GM23338 (cell line): Measurements from ENCODE around the gene NINJ1. TPM values are rescaled to one million over a fixed set of nuclear protein-coding genes. Genes with fewer than 3 reads are reported as not detected.

Experiments
- CTCF ChIP-seq, 2 experiments: fragments of 200-600 bp in 1 of 2; sonication (generic) in 1 of 2; conservative IDR thresholded peaks; 2 replicates each; pipeline versions ENCODE4 v1.5.1 to v1.6.1; 2016 to 2017; ENCODE audit warnings: antibody characterized with exemption in 2 of 2, low read depth in 2 of 2, mild to moderate bottlenecking in 2 of 2, moderate library complexity in 1 of 2
- ETS1 ChIP-seq: IDR thresholded peaks from 2 replicates; pipeline ENCODE4 v1.6.1; 2016; ENCODE audit warnings: antibody characterized with exemption
- EZH2phosphoT487 ChIP-seq: fragments of 200-600 bp; sonication (generic); IDR thresholded peaks from one replicate; pipeline ENCODE4 v1.8.1; 2018; ENCODE audit warnings: antibody characterized with exemption; ENCODE audit not compliant: unreplicated experiment
- JUNB ChIP-seq: IDR thresholded peaks from one replicate; pipeline ENCODE4 v1.6.1; 2016; ENCODE audit warnings: antibody characterized with exemption; ENCODE audit not compliant: unreplicated experiment
- NANOG ChIP-seq: IDR thresholded peaks from 2 replicates; pipeline ENCODE4 v1.6.1; 2016; ENCODE audit warnings: antibody characterized with exemption, borderline replicate concordance
- POLR2AphosphoS5 ChIP-seq: IDR thresholded peaks from 2 replicates; pipeline ENCODE4 v1.6.1; 2016; ENCODE audit warnings: antibody characterized with exemption, low read depth
- REST ChIP-seq: IDR thresholded peaks from one replicate; pipeline ENCODE4 v1.6.1; 2018; ENCODE audit warnings: antibody characterized with exemption; ENCODE audit not compliant: unreplicated experiment
- STAT1 ChIP-seq: IDR thresholded peaks from one replicate; pipeline ENCODE4 v1.6.1; 2016; ENCODE audit warnings: antibody characterized with exemption; ENCODE audit not compliant: unreplicated experiment
- ZNF114 ChIP-seq: fragments of 250-450 bp; sonication (Bioruptor Pico); IDR thresholded peaks from 2 replicates; pipeline ENCODE4 v1.5.0; 2020; ENCODE audit warnings: mild to moderate bottlenecking, moderate library complexity
- ZNF462 ChIP-seq: fragments of 250-450 bp; sonication (Bioruptor Pico); IDR thresholded peaks from 2 replicates; pipeline ENCODE4 v1.5.0; 2020; ENCODE audit warnings: mild to moderate bottlenecking, moderate library complexity
- polyA plus RNA-seq: library from polyadenylated mRNA; unstranded; fragments of >200 nt; fragmentation: Nextera tagmentation; extraction: Ambion mirVana; gene quantifications from 2 replicates; pipeline ENCODE4 v1.2.1, GENCODE V29; 2016
- total RNA-seq: library from RNA; depleted of rRNA; stranded (reverse); fragments of >200 nt; shearing (Covaris generic); gene quantifications from 2 replicates; pipeline ENCODE4 v1.2.3, GENCODE V29; 2014

The NINJ1 gene
- total and polyA plus RNA-seq, 2 experiments from 2014 or later: 36.3 to 39.7 TPM

GRCh38 chr9:93083592-93084470 is 50.2 kb downstream of the NINJ1 start (continued):
- TF ChIP-seq ZNF462 (no peak), POLR2AphosphoS5 (no peak), JUNB (no peak), EZH2phosphoT487 (no peak), ZNF114 (CRISPR knock-in tag) (no peak), ETS1 (no peak), NANOG (no peak), STAT1 (no peak), CTCF (conservative IDR thresholded peaks at IDR 0.05; ENCODE audit: low read depth in 2 of 2) (no peak), REST (no peak)
